Liver (tissue), 9 donors: ENCODE results near the gene SLC25A40. TPM values are rescaled to one million over a fixed set of nuclear protein-coding genes. Genes with fewer than 3 reads are reported as not detected.

Source experiments
- DNase-seq: peaks from one replicate; pipeline ENCODE4 v3.0.0-alpha.2; 2017; ENCODE audit warnings: low spot score
- H3K27ac ChIP-seq, 2 donors: one replicate each; pipeline ENCODE4 v1.7.0; 2013; ENCODE audit warnings: inconsistent platforms in 2 of 2, low read length in 2 of 2, control low read depth in 1 of 2, low read depth in 1 of 2, mild to moderate bottlenecking in 1 of 2
- H3K27me3 ChIP-seq, 4 donors: one replicate each; pipeline versions ENCODE4 v1.6.1 to v1.7.0; 2013; ENCODE audit warnings: low read length in 3 of 4, inconsistent platforms in 1 of 4, mild to moderate bottlenecking in 1 of 4, moderate library complexity in 1 of 4; ENCODE audit not compliant: control insufficient read depth in 4 of 4, insufficient read depth in 4 of 4
- H3K36me3 ChIP-seq, 4 donors: one replicate each; pipeline versions ENCODE4 v1.6.1 to v1.7.0; 2013; ENCODE audit warnings: low read length in 3 of 4, mild to moderate bottlenecking in 3 of 4, low read depth in 1 of 4, moderate library complexity in 1 of 4; ENCODE audit not compliant: control insufficient read depth in 4 of 4, insufficient read depth in 3 of 4
- H3K4me1 ChIP-seq, 4 donors: one replicate each; pipeline versions ENCODE4 v1.6.1 to v1.7.0; 2013; ENCODE audit warnings: low read length in 3 of 4, mild to moderate bottlenecking in 3 of 4, moderate library complexity in 1 of 4; ENCODE audit not compliant: control insufficient read depth in 4 of 4, insufficient read depth in 4 of 4
- H3K4me3 ChIP-seq, 3 donors: one replicate each; pipeline versions ENCODE4 v1.6.1 to v1.7.0; 2013; ENCODE audit warnings: low read length in 3 of 3, control low read depth in 1 of 3, low read depth in 1 of 3, mild to moderate bottlenecking in 1 of 3
- H3K9ac ChIP-seq, 2 donors: one replicate each; pipeline ENCODE4 v1.7.0; 2013; ENCODE audit warnings: low read length in 2 of 2, mild to moderate bottlenecking in 2 of 2, moderate library complexity in 2 of 2, control low read depth in 1 of 2, low read depth in 1 of 2
- H3K9me3 ChIP-seq, 4 donors: one replicate each; pipeline versions ENCODE4 v1.6.1 to v1.7.0; 2013; ENCODE audit warnings: low read length in 3 of 4; ENCODE audit not compliant: control insufficient read depth in 4 of 4
- EGR1 ChIP-seq, 2 donors: IDR thresholded peaks; 2 replicates each; pipeline ENCODE4 v1.6.1; 2016 to 2018; ENCODE audit warnings: antibody characterized with exemption in 2 of 2, low read depth in 2 of 2
- FOXA1 ChIP-seq: IDR thresholded peaks from 2 replicates; pipeline ENCODE4 v1.6.1; 2016; ENCODE audit warnings: antibody characterized with exemption
- FOXA2 ChIP-seq: IDR thresholded peaks from 2 replicates; pipeline ENCODE4 v1.6.1; 2016; ENCODE audit warnings: antibody characterized with exemption
- GABPA ChIP-seq, 2 donors: IDR thresholded peaks in 1 of 2; conservative IDR thresholded peaks in 1 of 2; 2 replicates each; pipeline ENCODE4 v1.6.1; 2016; ENCODE audit warnings: antibody characterized with exemption in 2 of 2, mild to moderate bottlenecking in 1 of 2, moderate library complexity in 1 of 2
- HNF4A ChIP-seq, 2 donors: conservative IDR thresholded peaks; 2 replicates each; pipeline ENCODE4 v1.6.1; 2016; ENCODE audit warnings: antibody characterized with exemption in 2 of 2, mild to moderate bottlenecking in 2 of 2
- HNF4G ChIP-seq: IDR thresholded peaks from 2 replicates; pipeline ENCODE4 v1.6.1; 2016; ENCODE audit warnings: antibody characterized with exemption
- JUND ChIP-seq, 2 donors: IDR thresholded peaks; 2 replicates each; pipeline ENCODE4 v1.6.1; 2016; ENCODE audit warnings: antibody characterized with exemption in 2 of 2
- RAD21 ChIP-seq, 2 donors: IDR thresholded peaks; 2 replicates each; pipeline ENCODE4 v1.6.1; 2016; ENCODE audit warnings: antibody characterized with exemption in 2 of 2, mild to moderate bottlenecking in 2 of 2
- SP1 ChIP-seq: IDR thresholded peaks from 2 replicates; pipeline ENCODE4 v1.6.1; 2018; ENCODE audit warnings: antibody characterized with exemption, mild to moderate bottlenecking
- TAF1 ChIP-seq: conservative IDR thresholded peaks from 2 replicates; pipeline ENCODE4 v1.6.1; 2016; ENCODE audit warnings: antibody characterized with exemption, mild to moderate bottlenecking
- YY1 ChIP-seq: IDR thresholded peaks from 2 replicates; pipeline ENCODE4 v1.6.1; 2016; ENCODE audit warnings: antibody characterized with exemption, mild to moderate bottlenecking
- WGBS: extraction: QIAGEN DNeasy Blood & Tissue Kit; methylation state at CpG from one replicate; pipeline ENCODE4 v1.1.7; 2013; 5-methylcytosine and 5-hydroxymethylcytosine counted together
- polyA plus RNA-seq, 2 donors: library from polyadenylated mRNA; stranded (reverse) in 1 of 2; unstranded in 1 of 2; fragments of 200-250 nt in 1 of 2; fragments of >200 nt in 1 of 2; fragmentation: Nextera tagmentation in 1 of 2; extraction: Ambion mirVana in 1 of 2; gene quantifications; one replicate each; pipeline versions ENCODE4 v1.2.1 to v1.2.3, GENCODE V29; 2013 to 2015
- total RNA-seq, 2 donors: library from RNA; depleted of rRNA; stranded (reverse); fragments of >200 nt; gene quantifications; one replicate each; pipeline ENCODE4 v1.2.3, GENCODE V29; 2014
- TF ChIP-seq, protein P1 (sequence below): IDR thresholded peaks from 2 replicates; pipeline ENCODE4 v1.6.1; 2016; ENCODE audit warnings: antibody characterized with exemption
- TF ChIP-seq, protein P2 (sequence below): fragments of 150-350 bp; IDR thresholded peaks from 2 replicates; pipeline ENCODE4 v1.5.1; 2017; ENCODE audit warnings: improper control_type of control experiment, low read depth, low read length; ENCODE audit not compliant: missing input control
- TF ChIP-seq, protein P3 (sequence below): IDR thresholded peaks from 2 replicates; pipeline ENCODE4 v1.6.1; 2016; ENCODE audit warnings: antibody characterized with exemption
- donor health status: healthy.
- donor health status: healthy.
- donor health status: healthy.
- donor health status: healthy.
- donor health status: healthy.

The SLC25A40 gene
- total and polyA plus RNA-seq, 4 donors = 3.5 to 14.4 (median 4.4) TPM

DNA sequence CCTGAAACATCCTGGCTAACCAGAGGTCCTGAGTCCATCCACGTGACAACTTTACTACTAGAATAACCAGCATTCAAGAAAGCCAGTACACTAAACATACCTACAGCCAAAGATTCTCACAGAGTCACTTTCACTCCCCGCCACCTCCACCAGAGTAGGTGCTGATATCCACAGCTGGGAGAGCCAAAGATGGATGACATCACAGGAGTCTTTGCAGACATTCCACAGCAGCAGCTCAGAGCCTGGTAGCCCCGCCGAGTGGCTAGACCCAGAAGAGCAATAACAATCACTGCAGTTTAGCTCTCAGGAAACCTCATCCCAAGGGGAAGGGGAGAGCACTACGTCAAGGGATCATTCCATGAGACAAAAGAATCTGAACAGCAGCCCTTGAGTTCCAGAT is 44.4 kb upstream of the SLC25A40 start:
- no peak for DNase-seq
- no peak overlapping the region for H3K27ac ChIP-seq
- no peaks in the 10 kb centered on the region for H3K27me3 ChIP-seq
- WGBS = 81% methylated on average over 5 of the region's 5 CpGs
- TF ChIP-seq FOXA2 (no peak), SP1 (no peak), HNF4G (no peak), RAD21 (IDR thresholded peaks at IDR 0.05) (no peak)
- TF ChIP-seq, protein P1, sequence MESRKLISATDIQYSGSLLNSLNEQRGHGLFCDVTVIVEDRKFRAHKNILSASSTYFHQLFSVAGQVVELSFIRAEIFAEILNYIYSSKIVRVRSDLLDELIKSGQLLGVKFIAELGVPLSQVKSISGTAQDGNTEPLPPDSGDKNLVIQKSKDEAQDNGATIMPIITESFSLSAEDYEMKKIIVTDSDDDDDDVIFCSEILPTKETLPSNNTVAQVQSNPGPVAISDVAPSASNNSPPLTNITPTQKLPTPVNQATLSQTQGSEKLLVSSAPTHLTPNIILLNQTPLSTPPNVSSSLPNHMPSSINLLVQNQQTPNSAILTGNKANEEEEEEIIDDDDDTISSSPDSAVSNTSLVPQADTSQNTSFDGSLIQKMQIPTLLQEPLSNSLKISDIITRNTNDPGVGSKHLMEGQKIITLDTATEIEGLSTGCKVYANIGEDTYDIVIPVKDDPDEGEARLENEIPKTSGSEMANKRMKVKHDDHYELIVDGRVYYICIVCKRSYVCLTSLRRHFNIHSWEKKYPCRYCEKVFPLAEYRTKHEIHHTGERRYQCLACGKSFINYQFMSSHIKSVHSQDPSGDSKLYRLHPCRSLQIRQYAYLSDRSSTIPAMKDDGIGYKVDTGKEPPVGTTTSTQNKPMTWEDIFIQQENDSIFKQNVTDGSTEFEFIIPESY = no peak
- H3K36me3 ChIP-seq = no peaks in the 10 kb centered on the region
- no peaks in the 10 kb centered on the region for H3K4me1 ChIP-seq
- no peak overlapping the region for H3K4me3 ChIP-seq
- H3K9me3 ChIP-seq = no peaks in the 10 kb centered on the region
- H3K9ac ChIP-seq = no peak overlapping the region

DNA sequence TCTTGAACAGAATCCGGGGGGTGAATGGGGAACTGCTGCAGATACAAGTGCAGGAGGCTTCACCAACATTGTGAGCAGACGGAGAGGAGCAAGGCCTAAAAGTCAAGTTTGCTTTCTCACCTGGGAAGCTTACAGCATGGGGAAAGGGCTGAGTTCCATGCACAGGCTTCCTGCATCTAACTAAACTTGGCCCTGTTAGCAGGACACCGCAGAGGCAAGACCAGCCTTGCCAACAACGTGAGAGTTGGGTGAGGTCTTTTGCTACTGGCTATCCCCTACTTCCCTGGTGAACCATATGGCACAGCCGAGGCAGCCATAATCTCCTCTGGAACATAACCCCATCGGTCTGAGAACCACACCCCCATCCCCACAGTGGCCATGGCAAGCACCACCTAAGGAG is 43.7 kb upstream of the SLC25A40 start:
- no peak for DNase-seq
- Histone ChIP-seq H3K27me3 (no peaks in the 10 kb centered on the region), H3K4me1 (no peaks in the 10 kb centered on the region), H3K9ac (no peak overlapping the region), H3K36me3 (no peaks in the 10 kb centered on the region), H3K4me3 (no peak overlapping the region), H3K27ac (no peak overlapping the region), H3K9me3 (no peaks in the 10 kb centered on the region)
- WGBS = 88% methylated on average over 6 of the region's 6 CpGs
- TF ChIP-seq, protein P2, sequence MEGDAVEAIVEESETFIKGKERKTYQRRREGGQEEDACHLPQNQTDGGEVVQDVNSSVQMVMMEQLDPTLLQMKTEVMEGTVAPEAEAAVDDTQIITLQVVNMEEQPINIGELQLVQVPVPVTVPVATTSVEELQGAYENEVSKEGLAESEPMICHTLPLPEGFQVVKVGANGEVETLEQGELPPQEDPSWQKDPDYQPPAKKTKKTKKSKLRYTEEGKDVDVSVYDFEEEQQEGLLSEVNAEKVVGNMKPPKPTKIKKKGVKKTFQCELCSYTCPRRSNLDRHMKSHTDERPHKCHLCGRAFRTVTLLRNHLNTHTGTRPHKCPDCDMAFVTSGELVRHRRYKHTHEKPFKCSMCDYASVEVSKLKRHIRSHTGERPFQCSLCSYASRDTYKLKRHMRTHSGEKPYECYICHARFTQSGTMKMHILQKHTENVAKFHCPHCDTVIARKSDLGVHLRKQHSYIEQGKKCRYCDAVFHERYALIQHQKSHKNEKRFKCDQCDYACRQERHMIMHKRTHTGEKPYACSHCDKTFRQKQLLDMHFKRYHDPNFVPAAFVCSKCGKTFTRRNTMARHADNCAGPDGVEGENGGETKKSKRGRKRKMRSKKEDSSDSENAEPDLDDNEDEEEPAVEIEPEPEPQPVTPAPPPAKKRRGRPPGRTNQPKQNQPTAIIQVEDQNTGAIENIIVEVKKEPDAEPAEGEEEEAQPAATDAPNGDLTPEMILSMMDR = no peak
- no peak for TF ChIP-seq JUND (IDR thresholded peaks at IDR 0.05)
- TF ChIP-seq, protein P3, sequence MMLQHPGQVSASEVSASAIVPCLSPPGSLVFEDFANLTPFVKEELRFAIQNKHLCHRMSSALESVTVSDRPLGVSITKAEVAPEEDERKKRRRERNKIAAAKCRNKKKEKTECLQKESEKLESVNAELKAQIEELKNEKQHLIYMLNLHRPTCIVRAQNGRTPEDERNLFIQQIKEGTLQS = no peak
- no peak for TF ChIP-seq EGR1 (IDR thresholded peaks at IDR 0.05; ENCODE audit: low read depth in 2 of 2)
- TF ChIP-seq YY1 = no peak
- no peak for TF ChIP-seq TAF1
- TF ChIP-seq GABPA (IDR thresholded peaks at IDR 0.05 in 1 of 2, conservative IDR thresholded peaks at IDR 0.05 in 1 of 2) = no peak
- TF ChIP-seq, protein P1 = no peak
- no peak for TF ChIP-seq HNF4A (conservative IDR thresholded peaks at IDR 0.05)
- TF ChIP-seq FOXA1 = no peak
